ENCODE measurements around the gene SLC6A12. TPM values are rescaled to one million over a fixed set of nuclear protein-coding genes. Genes with fewer than 3 reads are reported as not detected.

SLC6A12 gene
- total RNA-seq, 1 experiment from 2014 or later: 0.17 TPM

DNA sequence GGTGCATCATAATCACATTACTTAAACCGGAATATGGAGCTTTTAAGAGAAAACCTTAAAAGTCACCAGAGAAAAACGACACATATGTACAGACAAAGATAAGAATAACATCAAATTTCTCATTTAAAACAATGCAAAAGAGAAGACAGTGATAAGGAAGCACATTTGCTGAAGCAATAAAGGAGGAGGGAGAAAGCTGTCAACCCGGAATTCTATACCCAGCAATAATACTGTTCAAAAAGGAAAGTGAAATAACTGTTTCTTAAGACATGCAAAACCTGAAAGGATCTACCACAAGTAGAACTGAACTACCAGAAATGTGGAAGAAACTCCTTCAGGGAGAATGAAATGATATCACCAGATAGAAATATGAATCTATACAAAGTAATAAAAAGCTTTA lies 33.3 kb upstream of the SLC6A12 start:
- WGBS (ENCODE audit: extremely low coverage, insufficient read length, low lambda C conversion rate): no CpG with 5 or more reads among the region's 3 CpGs
- Histone ChIP-seq H2BK15ac (ENCODE audit: low read depth, low read length) (no peak overlapping the region), H2AFZ (ENCODE audit: low read length) (no peak overlapping the region), H3T11ph (ENCODE audit: low read length) (no peak overlapping the region), H3K14ac (ENCODE audit: insufficient read depth, low read length) (no peak overlapping the region), H3K56ac (ENCODE audit: insufficient read length, low read depth, low read length) (no peak overlapping the region), H3K4me1 (ENCODE audit: insufficient read depth, low read length) (no peaks in the 10 kb centered on the region), H3K23ac (ENCODE audit: insufficient read length, low read depth, low read length) (no peak overlapping the region), H4K20me1 (ENCODE audit: control insufficient read depth, insufficient read depth, insufficient read length) (no peaks in the 10 kb centered on the region), H4K8ac (replicated peaks; ENCODE audit: insufficient read length, low read depth, low read length) (no peak overlapping the region), H3K27ac (ENCODE audit: insufficient read length, low read depth, low read length) (no peak overlapping the region), H3K4ac (ENCODE audit: low read depth, low read length) (no peak overlapping the region), H3K23me2 (ENCODE audit: insufficient read length, low read depth, low read length, poor library complexity, severe bottlenecking) (no peaks in the 10 kb centered on the region), H2BK20ac (ENCODE audit: low read depth, low read length, poor library complexity, severe bottlenecking) (no peak overlapping the region), H3K4me2 (ENCODE audit: insufficient read depth, insufficient read length, low read length) (no peak overlapping the region), H4K91ac (ENCODE audit: insufficient read length, low read depth, low read length) (no peak overlapping the region), H4K5ac (ENCODE audit: insufficient read length, low read depth, low read length) (no peak overlapping the region), H2BK120ac (ENCODE audit: low read depth, low read length, poor library complexity, severe bottlenecking) (no peak overlapping the region), H3K9me3 (ENCODE audit: control insufficient read depth, low read depth, low read length) (no peaks in the 10 kb centered on the region), H2BK5ac (ENCODE audit: insufficient read length, low read length) (no peak overlapping the region), H3K79me1 (ENCODE audit: insufficient read depth, low read depth, low read length, poor library complexity, severe bottlenecking) (no peaks in the 10 kb centered on the region), H3K79me2 (ENCODE audit: insufficient read depth, low read length) (no peaks in the 10 kb centered on the region), H2AK5ac (ENCODE audit: insufficient read length, low read length) (no peak overlapping the region), H3K27me3 (ENCODE audit: insufficient read depth, low read length) (no peaks in the 10 kb centered on the region), H2BK12ac (ENCODE audit: insufficient read length, low read depth, low read length) (no peak overlapping the region), H3K9ac (ENCODE audit: extremely low read depth, insufficient read length, low read length) (no peak overlapping the region), H3K18ac (ENCODE audit: insufficient read length, low read depth, low read length) (no peak overlapping the region)
- peaks cover 0 to 14% (median 2%) of the 10 kb centered on the region in 3 experiments; a peak in 3 of 7 replicates for H3K36me3 Mint-ChIP-seq (ENCODE audit: insufficient read depth in 1 of 3, low read depth in 3 of 3)
- TF ChIP-seq, protein P1, sequence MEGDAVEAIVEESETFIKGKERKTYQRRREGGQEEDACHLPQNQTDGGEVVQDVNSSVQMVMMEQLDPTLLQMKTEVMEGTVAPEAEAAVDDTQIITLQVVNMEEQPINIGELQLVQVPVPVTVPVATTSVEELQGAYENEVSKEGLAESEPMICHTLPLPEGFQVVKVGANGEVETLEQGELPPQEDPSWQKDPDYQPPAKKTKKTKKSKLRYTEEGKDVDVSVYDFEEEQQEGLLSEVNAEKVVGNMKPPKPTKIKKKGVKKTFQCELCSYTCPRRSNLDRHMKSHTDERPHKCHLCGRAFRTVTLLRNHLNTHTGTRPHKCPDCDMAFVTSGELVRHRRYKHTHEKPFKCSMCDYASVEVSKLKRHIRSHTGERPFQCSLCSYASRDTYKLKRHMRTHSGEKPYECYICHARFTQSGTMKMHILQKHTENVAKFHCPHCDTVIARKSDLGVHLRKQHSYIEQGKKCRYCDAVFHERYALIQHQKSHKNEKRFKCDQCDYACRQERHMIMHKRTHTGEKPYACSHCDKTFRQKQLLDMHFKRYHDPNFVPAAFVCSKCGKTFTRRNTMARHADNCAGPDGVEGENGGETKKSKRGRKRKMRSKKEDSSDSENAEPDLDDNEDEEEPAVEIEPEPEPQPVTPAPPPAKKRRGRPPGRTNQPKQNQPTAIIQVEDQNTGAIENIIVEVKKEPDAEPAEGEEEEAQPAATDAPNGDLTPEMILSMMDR (conservative IDR thresholded peaks at IDR 0.05): no peak
- H3K9me3 Mint-ChIP-seq: peaks cover 22 to 23% of the 10 kb centered on the region in 2 experiments
- H3K27me3 Mint-ChIP-seq (ENCODE audit: low read depth): peaks cover 23% of the 10 kb centered on the region
- H3K27ac Mint-ChIP-seq: no peak overlapping the region
- no peak for DNase-seq
- peaks cover 0 to 3% of the 10 kb centered on the region in 2 experiments; a peak in 1 of 4 replicates for H3K4me1 Mint-ChIP-seq
- H3K4me3 Mint-ChIP-seq: no peak overlapping the region
